NCI-H510A treated with DMSO at 0.1 percent for 48 hours (cell line): ENCODE results near the gene SYTL3.
"Not testable (repeated sequence)": the region's sequence is repeated elsewhere in the genome, so short reads cannot be mapped to it uniquely, and the experiment has no call there.

Source experiments
- DNase-seq: peaks from one replicate; lab custom pipeline; 2025; lab: John Stamatoyannopoulos, UW

SYTL3 gene

GRCh38 chr6:158663625-158664165 is 13.8 kb downstream of the SYTL3 start:
- peak; percentile 74 for DNase-seq

DNA sequence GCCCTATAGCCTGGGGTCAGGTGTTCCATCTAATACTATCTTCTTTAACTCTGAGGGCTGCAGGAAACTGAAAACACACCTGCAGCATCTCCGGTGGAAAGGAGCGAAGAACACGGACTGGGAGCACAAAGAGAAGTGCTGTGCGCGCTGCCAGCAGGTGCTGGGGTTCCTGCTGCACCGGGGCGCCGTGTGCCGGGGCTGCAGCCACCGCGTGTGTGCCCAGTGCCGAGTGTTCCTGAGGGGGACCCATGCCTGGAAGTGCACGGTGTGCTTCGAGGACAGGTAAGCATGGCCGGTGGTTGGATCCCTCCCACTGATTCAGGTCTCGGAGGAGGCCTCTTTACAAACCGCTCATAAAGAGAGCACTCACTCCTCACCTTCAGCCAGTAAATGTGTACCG is 15.5 kb downstream of the SYTL3 start:
- DNase-seq: no peak

- peak; percentile 80 for DNase-seq
Observed at GRCh38 chr6:158666628-158667359, 16.9 kb downstream of the SYTL3 start.

DNA sequence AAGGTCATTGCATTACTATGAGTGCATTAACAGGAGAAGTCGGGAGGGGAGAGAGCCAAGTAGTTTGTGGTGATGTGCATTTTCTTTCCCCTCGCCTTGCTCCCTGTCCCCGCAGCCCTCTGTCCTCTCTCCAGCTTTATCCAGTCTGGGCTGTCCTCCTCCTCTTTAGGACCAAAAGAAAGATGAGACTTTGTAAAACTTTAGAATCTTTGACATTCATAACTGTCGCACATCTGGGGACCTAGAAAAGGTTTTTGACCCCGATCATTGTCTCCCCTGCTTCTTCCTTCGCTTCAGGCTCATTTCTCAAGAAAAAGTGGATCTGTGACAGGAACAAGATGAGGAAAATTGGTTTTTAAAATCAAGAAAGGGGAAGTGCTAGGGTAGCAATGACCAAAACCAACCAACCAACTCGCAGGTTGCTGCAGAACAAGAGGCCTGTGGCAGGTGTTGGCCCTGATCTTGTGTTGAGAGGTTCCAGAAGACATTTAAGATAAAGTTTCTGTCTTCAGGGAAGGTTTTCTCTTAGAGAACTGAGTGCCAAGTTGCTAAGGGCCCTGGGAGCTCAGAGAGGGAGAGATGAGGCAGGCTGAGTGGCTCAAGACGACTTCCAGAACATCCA is 17.6 kb downstream of the SYTL3 start:
- no peak for DNase-seq

DNA sequence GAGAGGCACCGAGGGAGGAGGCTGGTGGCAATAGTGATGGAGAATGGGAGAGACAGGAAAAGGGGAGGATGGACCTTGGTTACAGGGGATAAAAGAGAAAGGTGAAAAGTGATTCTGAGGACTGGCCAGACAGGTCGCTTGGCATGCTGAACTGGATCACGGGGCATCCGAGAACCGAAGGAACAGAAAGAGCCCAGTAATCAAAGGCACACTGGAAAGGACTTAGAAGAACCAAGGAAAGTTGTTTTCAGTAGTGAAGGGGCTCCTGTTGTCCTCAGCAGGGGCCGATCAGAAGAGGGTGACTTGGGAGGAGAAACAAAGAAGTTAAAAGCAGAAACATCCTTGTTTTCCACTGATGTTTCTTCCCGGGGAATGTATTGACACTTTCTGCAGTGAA is 18.9 kb downstream of the SYTL3 start:
- DNase-seq: no peak

- DNase-seq: no peak
Observed at GRCh38 chr6:158669145-158670035, 19.5 kb downstream of the SYTL3 start.

DNA sequence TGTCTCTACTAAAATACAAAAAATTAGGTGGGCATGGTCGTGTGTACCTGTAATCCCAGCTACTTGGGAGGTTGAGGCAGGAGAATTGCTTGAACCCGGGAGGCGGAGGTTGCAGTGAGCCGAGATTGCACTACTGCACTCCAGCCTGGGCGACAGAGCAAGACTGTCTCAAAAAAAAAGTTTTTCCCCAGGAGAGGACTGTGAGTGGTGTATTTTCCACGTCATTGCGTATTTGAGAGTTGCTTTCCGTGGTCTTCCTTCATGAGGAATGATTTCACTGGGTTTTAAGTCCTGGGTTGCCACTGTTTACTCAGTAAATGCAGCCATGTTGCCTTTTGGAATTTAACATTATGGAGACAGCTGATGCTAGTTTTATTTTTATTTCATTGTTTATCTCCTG is 22.3 kb downstream of the SYTL3 start:
- not testable (repeated sequence) for DNase-seq

DNA sequence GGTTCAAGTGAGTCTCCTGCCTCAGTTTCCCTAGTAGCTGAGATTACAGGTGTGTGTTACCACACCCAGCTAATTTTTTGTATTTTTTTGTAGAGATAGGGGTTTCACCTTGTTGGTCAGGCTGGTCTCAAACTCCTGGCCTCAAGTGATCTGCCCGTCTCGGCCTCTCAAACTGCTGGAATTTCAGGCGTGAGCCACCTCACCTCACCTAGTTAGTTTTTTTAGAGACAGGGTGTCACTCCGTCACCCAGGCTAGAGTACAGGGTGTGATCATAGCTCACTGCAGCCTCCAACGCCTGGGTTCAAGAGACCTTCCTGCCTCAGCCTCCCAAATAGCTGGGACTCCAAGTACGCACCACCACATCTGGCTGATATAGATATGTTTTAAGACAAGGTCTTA is 22.9 kb downstream of the SYTL3 start:
- DNase-seq: no peak

DNA sequence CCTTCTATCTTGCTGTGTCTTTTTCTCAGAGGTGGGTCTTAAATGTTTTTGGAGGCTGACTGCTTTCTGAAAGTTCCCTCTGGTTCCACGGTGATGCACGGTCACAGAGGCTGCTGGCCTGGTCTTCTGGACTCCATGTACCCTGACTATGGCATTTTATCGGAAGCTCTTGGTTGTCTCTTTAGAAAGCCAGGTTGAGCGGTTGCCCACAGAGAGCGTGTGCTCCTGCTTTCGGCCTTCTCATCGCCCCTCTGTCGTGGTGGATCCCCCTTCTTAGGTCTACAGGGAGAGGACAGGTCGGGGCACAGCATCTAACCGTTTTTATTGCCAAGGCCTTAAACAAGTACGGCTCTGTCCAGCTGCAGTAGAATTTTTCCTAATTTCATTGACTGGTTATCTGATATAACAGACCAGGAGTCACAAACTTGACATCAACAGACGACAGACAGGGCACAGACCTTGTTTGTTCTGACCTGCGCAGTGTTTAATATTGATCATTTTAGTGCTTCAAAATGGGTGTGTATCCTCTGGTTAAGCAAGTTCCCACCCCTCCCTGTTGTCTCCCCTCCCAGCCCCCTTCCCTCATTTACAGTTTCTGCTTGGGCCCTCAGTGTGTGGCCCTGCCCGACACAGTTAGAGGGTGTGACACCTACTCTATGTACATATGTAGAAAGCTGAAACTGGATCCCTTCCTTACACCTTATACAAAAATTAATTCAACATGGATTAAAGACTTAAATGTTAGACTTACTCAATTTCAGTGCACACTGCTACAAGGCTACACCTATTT is 24.7 kb downstream of the SYTL3 start:
- DNase-seq: no peak

GRCh38 chr6:158677094-158677493 is 27.2 kb downstream of the SYTL3 start:
- not testable (repeated sequence) for DNase-seq

DNA sequence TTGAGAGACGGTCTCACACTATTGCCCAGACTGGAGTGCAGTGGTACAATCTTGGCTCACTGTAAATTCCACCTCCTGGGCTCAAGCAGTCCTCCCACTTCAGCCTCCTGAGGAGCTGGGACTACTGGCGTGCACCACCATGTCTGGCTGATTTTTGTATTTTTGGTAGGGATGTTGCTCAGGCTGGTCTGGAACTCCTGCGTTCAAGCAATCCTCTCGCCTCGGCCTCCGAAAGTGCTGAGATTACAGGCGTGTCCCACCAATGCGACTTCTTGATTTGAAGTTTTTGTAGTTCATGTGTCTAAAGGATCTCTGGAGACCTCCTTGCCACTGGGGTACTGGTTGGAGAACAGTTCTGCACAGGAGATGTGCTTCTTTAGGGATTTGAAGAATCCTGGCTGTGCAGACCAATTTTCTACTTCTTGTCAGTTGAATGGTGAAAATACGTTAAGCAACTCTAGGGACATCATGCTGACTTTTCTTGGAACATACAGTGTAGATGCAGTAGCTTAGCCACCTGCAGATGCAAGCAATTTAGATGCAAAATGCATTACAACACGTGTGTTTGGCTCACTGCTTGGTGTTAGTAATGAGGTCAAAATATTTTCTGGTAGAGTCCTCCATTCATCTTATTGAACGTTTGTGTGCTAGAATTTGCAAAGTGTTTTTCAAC is 28.2 kb downstream of the SYTL3 start:
- no peak for DNase-seq

DNA sequence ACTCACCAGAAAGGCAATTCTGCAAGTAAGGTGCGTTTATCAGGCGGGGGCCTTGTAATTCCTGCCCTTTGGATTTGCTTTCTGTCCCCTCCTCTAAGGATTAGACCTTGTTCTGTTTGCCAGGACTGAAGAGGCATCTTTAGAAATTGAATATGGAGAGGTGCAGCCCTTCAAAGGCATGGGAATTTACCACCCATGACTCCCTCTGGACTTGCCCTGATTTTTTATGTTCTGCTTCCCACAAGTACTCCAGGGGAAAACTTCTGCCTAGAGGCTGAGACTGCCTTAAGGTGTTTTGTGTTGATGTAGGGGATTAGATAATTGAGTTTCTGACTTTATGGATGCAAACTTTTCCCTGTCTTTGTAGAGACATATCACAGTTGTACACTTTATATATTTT is 30.2 kb downstream of the SYTL3 start:
- no peak for DNase-seq

DNA sequence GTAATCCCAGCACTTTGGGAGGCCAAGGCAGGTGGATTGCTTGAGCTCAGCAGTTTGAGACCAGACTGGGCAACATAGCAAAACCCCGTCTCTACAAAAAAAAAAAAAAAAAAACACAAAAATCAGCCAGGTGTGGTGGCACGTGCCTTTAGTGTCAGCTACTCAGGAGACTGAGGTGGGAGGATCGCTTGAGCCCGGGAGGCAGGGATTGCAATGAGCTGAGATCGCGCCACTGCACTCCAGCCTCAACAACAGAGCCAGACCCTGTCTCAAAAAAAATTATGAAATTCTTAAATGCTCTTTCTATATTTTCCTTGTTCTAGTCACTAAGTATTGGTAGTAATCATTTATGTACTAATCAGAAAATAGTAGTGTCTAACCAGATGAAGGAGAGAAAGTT is 30.6 kb downstream of the SYTL3 start:
- no peak for DNase-seq

DNA sequence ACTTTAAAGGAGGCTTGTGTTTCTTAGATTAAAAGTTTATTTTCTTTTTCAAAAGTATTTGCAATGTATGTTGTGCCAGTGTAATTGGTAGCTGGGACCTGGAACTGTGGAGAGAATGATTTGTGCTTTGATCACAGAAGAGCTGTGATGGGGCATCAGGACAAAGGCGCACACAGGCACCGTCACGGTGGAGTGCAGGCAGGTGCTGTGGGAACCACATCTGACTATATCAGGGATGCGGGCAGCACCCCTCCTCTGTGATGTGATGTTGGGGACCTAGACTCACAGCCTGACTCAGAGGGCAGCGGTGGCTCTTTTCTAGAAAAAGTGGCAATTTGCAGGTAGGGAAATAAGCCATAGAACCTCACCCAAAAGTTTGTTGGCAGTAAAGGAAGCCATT is 34.5 kb downstream of the SYTL3 start:
- no peak for DNase-seq

DNA sequence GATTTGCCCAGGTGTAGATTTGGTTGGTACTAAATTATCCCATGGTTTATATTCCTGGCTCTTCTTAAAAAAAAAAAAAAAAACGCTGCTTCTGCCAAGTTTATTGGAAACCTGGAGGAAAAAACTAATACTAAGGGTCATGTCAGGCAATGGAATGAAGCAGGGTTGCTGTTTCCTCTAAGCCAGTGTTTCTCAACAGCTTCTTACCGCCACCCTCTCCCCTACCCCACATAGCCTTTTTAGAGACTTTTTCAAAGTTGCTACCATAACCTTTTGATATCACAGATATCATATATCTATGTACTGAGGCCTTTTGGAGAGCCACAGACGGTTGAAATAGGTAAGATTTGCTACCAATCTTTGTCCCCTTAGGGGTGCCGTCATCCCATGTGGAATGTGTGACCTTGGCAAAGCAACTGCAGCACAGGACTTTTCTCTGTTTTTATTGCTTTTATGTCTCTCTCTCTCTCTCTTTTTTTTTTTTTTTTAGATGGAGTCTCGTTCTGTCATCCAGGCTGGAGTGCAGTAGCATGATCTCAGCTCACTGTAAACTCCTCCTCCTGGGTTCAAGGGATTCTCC is 35.0 kb downstream of the SYTL3 start:
- no peak for DNase-seq

DNA sequence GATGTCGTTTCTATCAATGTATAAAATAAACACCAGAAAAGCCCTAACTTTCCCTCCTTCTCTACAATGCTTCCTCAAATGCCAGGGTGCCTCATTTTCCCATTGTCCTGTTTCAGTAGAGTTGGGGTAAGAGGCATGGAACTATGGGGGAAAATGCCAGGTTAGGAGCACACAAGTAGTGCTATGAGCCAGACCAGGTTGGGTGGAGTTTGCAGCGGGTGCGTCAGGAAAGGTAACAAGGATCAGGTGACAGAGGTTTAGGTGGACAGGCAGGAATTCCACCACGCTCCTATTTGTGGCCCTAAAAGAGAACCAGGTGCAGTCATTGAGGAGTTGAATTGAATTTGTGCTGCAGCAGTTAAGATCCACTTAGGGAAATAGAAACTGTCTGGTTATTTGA is 36.5 kb downstream of the SYTL3 start:
- DNase-seq: peak; percentile 41

- DNase-seq: no peak
Observed at GRCh38 chr6:158686791-158687381, 37.0 kb downstream of the SYTL3 start.

DNA sequence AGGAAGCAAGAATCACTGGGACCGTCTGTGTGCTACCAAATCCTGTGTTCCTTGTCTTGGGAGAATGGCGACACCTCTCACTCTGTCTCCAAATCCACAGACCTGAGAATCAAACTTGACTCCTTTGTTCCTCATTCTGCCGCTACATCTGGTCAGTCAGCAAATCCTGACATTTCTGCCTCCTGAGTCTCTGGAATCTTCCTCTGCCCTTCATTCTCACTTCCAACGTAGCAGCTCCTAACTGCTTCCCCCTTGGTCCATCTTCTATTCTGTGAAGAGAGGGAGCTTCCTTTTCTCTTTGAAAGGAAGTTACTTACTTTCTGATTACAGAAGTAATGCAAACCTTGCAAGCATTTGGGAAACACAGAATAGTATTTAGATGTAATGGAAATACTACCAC is 37.7 kb downstream of the SYTL3 start:
- DNase-seq: no peak

- DNase-seq: no peak
Observed at GRCh38 chr6:158688860-158689259, 39.0 kb downstream of the SYTL3 start.

DNA sequence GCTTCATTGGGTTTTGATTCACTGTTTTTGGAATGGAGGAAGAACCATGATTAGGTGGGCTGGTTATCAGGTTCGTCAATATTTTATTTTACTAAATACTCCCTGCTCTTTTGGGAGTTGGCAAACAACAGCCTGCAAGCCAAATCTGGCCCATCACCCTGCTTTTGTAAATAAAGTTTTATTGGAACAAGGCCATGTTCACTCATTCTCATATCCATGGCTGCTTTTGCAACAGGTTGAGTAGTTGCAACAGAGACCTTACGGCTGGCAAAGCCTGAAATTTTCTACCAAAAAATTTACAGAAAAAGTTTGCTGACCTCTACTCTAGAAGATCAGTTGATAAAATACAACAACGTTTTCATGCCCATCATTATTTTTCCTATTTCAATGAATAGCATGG is 45.1 kb downstream of the SYTL3 start:
- no peak for DNase-seq
